ENCODE data around the gene SPDYE2B.
"Not testable (repeated sequence)": the region's sequence is repeated elsewhere in the genome, so short reads cannot be mapped to it uniquely, and the experiment has no call there.

The SPDYE2B gene

GRCh38 chr7:102643404-102643803, 6.7 kb upstream of the SPDYE2B start:
- DNase-seq = not testable (repeated sequence)

- DNase-seq = not testable (repeated sequence)
These were observed 2.3 kb upstream of the SPDYE2B start for GRCh38 chr7:102647813-102648212.

GRCh38 chr7:102664765-102665164, 14.6 kb downstream of the SPDYE2B start:
- DNase-seq = not testable (repeated sequence)

GRCh38 chr7:102666850-102667249, 16.7 kb downstream of the SPDYE2B start:
- DNase-seq = not testable (repeated sequence)

- not testable (repeated sequence) for DNase-seq
These were observed 17.4 kb downstream of the SPDYE2B start for GRCh38 chr7:102667523-102667922.

GRCh38 chr7:102671166-102671955, 21.2 kb downstream of the SPDYE2B start, which contains the start of gene POLR2J2:
Gene POLR2J2 (minus strand): TSS chr7:102671663. CDS start chr7:102671601, 62 bp downstream.
- DNase-seq = not testable (repeated sequence)

GRCh38 chr7:102671956-102672307, 21.8 kb downstream of the SPDYE2B start:
- not testable (repeated sequence) for DNase-seq

GRCh38 chr7:102673447-102674067, 23.4 kb downstream of the SPDYE2B start:
- not testable (repeated sequence) for DNase-seq

GRCh38 chr7:102675545-102675944, 25.4 kb downstream of the SPDYE2B start:
- DNase-seq = not testable (repeated sequence)

- not testable (repeated sequence) for DNase-seq
These were observed 30.7 kb downstream of the SPDYE2B start for GRCh38 chr7:102680780-102681179.

GRCh38 chr7:102682560-102682959, 32.4 kb downstream of the SPDYE2B start:
- not testable (repeated sequence) for DNase-seq

GRCh38 chr7:102688299-102689036, 38.3 kb downstream of the SPDYE2B start:
- DNase-seq = not testable (repeated sequence)

GRCh38 chr7:102689436-102690282, 39.5 kb downstream of the SPDYE2B start:
- DNase-seq = not testable (repeated sequence)

GRCh38 chr7:102690602-102691001, 40.5 kb downstream of the SPDYE2B start:
- DNase-seq = not testable (repeated sequence)

GRCh38 chr7:102694008-102694407, 43.9 kb downstream of the SPDYE2B start:
- not testable (repeated sequence) for DNase-seq

- not testable (repeated sequence) for DNase-seq
These were observed 45.0 kb downstream of the SPDYE2B start for GRCh38 chr7:102695033-102695552.

- DNase-seq = not testable (repeated sequence)
These were observed 45.9 kb downstream of the SPDYE2B start for GRCh38 chr7:102696009-102696408.

- not testable (repeated sequence) for DNase-seq
These were observed 47.8 kb downstream of the SPDYE2B start for GRCh38 chr7:102697642-102698512.

- not testable (repeated sequence) for DNase-seq
These were observed 49.0 kb downstream of the SPDYE2B start for GRCh38 chr7:102698962-102699750.
